GM12878 (cell line): Measurements from ENCODE around the gene PGBD5. TPM values are rescaled to one million over a fixed set of nuclear protein-coding genes. Genes with fewer than 3 reads are reported as not detected.

Source experiments
- ATAC-seq: fragments of 200-7000 bp; cut with Tn5 transposase; 3 replicates; pipeline ENCODE4 v1.9.1; 2020; ENCODE audit warnings: mild to moderate bottlenecking, moderate library complexity
- BruUV-seq: library from RNA; stranded (reverse); fragments of 400-500 nt; replicated peaks from 2 replicates; lab custom pipeline; 2021; lab: Mats Ljungman, UMichigan
- CTCF ChIA-PET: fragments of 300-600 bp; sonication (Branson Sonifier 250); formaldehyde crosslinking; extraction: SDS; loops from one replicate; lab custom pipeline; 2021; ENCODE audit warnings: inconsistent platforms; lab: Yijun Ruan, JAX
- POLR2A ChIA-PET: fragments of 350-600 bp; formaldehyde crosslinking; extraction: SDS; loops from one replicate; lab custom pipeline; 2021; ENCODE audit warnings: inconsistent platforms; lab: Charles Lee
- RAD21 ChIA-PET: fragments of 300-600 bp; sonication (Branson Sonifier 250); formaldehyde crosslinking; loops from one replicate; lab custom pipeline; 2023; ENCODE audit warnings: antibody characterized with exemption; ENCODE audit not compliant: unreplicated experiment; lab: Charles Lee
- SMC1A ChIA-PET: fragments of 300-600 bp; sonication (Branson Sonifier 250); formaldehyde crosslinking; loops from one replicate; lab custom pipeline; 2023; ENCODE audit not compliant: unreplicated experiment, uncharacterized antibody; lab: Charles Lee
- DNase-seq: peaks from one replicate; pipeline ENCODE4 v3.0.0-alpha.2; 2011; ENCODE audit warnings: low read depth, low spot score
- FAIRE-seq: peaks from 3 replicates; lab custom pipeline; 2011; peaks lifted over from hg19 to GRCh38; lab: Jason Lieb, UNC
- H2AFZ ChIP-seq: 2 replicates; pipeline ENCODE4 v1.6.0; 2011; ENCODE audit warnings: low read depth, low read length, control low read depth; ENCODE audit not compliant: control insufficient read depth
- H3K27ac ChIP-seq: 2 replicates; pipeline ENCODE4 v1.5.1; 2011; ENCODE audit warnings: control low read depth; ENCODE audit not compliant: control insufficient read depth, insufficient read depth
- H3K27me3 ChIP-seq, 2 experiments: replicated peaks in 1 of 2; 2 replicates each; pipeline versions ENCODE4 v1.6.0 to v1.6.1; 2011; ENCODE audit warnings: low read length in 1 of 2; ENCODE audit not compliant: control insufficient read depth in 2 of 2, insufficient read depth in 2 of 2
- H3K36me3 ChIP-seq, 2 experiments: 2 replicates each; pipeline ENCODE4 v1.5.1; 2011; ENCODE audit warnings: low read length in 1 of 2; ENCODE audit not compliant: control insufficient read depth in 2 of 2, insufficient read depth in 2 of 2
- H3K4me1 ChIP-seq: 2 replicates; pipeline ENCODE4 v1.6.1; 2011; ENCODE audit warnings: mild to moderate bottlenecking, low read length, moderate library complexity, mixed read lengths; ENCODE audit not compliant: control insufficient read depth, insufficient read depth
- H3K4me2 ChIP-seq: 2 replicates; pipeline ENCODE4 v1.6.0; 2011; ENCODE audit warnings: control low read depth; ENCODE audit not compliant: control insufficient read depth, insufficient read depth
- H3K4me3 ChIP-seq: fragments of 200-600 bp; sonication (generic); 2 replicates; pipeline ENCODE4 v1.5.1; 2016
- H3K79me2 ChIP-seq: 2 replicates; pipeline ENCODE4 v1.6.0; 2011; ENCODE audit warnings: low read length; ENCODE audit not compliant: control insufficient read depth, insufficient read depth
- H3K9ac ChIP-seq: 2 replicates; pipeline ENCODE4 v1.8.0; 2011; ENCODE audit warnings: low read length, control low read depth, mixed read lengths; ENCODE audit not compliant: control insufficient read depth, insufficient read depth
- H3K9me3 ChIP-seq: replicated peaks from 3 replicates; pipeline ENCODE4 v1.5.1; 2011; ENCODE audit warnings: mild to moderate bottlenecking, low read length; ENCODE audit not compliant: control insufficient read depth, insufficient read depth
- H4K20me1 ChIP-seq: 2 replicates; pipeline ENCODE4 v1.6.0; 2011; ENCODE audit not compliant: control insufficient read depth, insufficient read depth
- EGR1 ChIP-seq, 2 experiments: IDR thresholded peaks; 1 replicate in 1 of 2; 2 replicates in 1 of 2; pipeline ENCODE4 v1.6.1; 2011 to 2012; ENCODE audit warnings: low read depth in 2 of 2, low read length in 2 of 2, borderline replicate concordance in 1 of 2, mild to moderate bottlenecking in 1 of 2, moderate library complexity in 1 of 2
- LARP7 ChIP-seq: fragments of 450-650 bp; IDR thresholded peaks from 2 replicates; pipeline ENCODE4 v1.6.1; 2017; ENCODE audit warnings: mild to moderate bottlenecking
- NFIC ChIP-seq: IDR thresholded peaks from 2 replicates; pipeline ENCODE4 v1.6.1; 2012; ENCODE audit warnings: low read depth, mild to moderate bottlenecking, inconsistent platforms, low read length, moderate library complexity
- POLR2AphosphoS2 ChIP-seq: IDR thresholded peaks from 2 replicates; pipeline ENCODE4 v1.6.1; 2011; ENCODE audit warnings: low read depth, mild to moderate bottlenecking, low read length, improper control_type of control experiment, moderate library complexity
- STAT1 ChIP-seq: fragments of 450-650 bp; conservative IDR thresholded peaks from 2 replicates; pipeline ENCODE4 v1.6.1; 2014; ENCODE audit warnings: antibody characterized with exemption, mild to moderate bottlenecking
- WGBS: methylation state at CpG from one replicate; pipeline ENCODE4 v1.1.6; 2016; ENCODE audit warnings: low lambda C conversion rate; ENCODE audit not compliant: insufficient replicate concordance, insufficient coverage; ENCODE audit errors: missing lambda C conversion rate; 5-methylcytosine and 5-hydroxymethylcytosine counted together
- in situ Hi-C: fragments of 300-500 bp; cut with MboI; formaldehyde crosslinking; loops from 9 replicates; pipeline ENCODE4 v1.14.3; 2018; ENCODE audit warnings: mixed read lengths
- intact Hi-C: fragments of 100-400 bp; cut with micrococcal nuclease; formaldehyde crosslinking; loops from one replicate; pipeline ENCODE4 v1.14.2; 2022; ENCODE audit not compliant: unreplicated experiment
- polyA plus RNA-seq, 11 experiments: library from polyadenylated mRNA; depleted of rRNA in 4 of 11; unstranded in 6 of 11; stranded (reverse) in 5 of 11; fragments of >200 nt; fragmentation: Nextera tagmentation in 4 of 11; fragmentation: Illumina TruSeq in 1 of 11; extraction: Ambion mirVana in 4 of 11; extraction: Trizol in 1 of 11; gene quantifications; 1 replicate in 1 of 11; 2 replicates in 10 of 11; pipeline versions ENCODE4 v1.2.1 to v1.2.3, GENCODE V29; 2011 to 2016; ENCODE audit warnings: inconsistent platforms in 2 of 11, missing spikeins in 2 of 11, low read depth in 1 of 11
- total RNA-seq, 4 experiments: library from RNA; depleted of rRNA in 3 of 4; stranded (reverse); fragments of >200 nt in 3 of 4; fragmentation: Illumina TruSeq in 1 of 4; extraction: Trizol in 1 of 4; gene quantifications; 2 replicates each; pipeline versions ENCODE4 v1.2.1 to v1.2.3, GENCODE V29; 2013 to 2021
- TF ChIP-seq, protein P1 (sequence below): fragments of 450-650 bp; IDR thresholded peaks from 2 replicates; pipeline ENCODE4 v1.6.1; 2018; ENCODE audit warnings: borderline replicate concordance, mild to moderate bottlenecking; ENCODE audit not compliant: partially characterized antibody
- TF ChIP-seq, protein P2 (sequence below): IDR thresholded peaks from 2 replicates; pipeline ENCODE4 v1.6.1; 2011; ENCODE audit warnings: mild to moderate bottlenecking, low read depth, low read length, moderate library complexity; ENCODE audit not compliant: insufficient replicate concordance

The PGBD5 gene
- total and polyA plus RNA-seq, 10 of the 15 experiments (the other 5 are each of a cell fraction or from before 2014, with no cell fraction given): 0.03 TPM; not detected in 9

DNA sequence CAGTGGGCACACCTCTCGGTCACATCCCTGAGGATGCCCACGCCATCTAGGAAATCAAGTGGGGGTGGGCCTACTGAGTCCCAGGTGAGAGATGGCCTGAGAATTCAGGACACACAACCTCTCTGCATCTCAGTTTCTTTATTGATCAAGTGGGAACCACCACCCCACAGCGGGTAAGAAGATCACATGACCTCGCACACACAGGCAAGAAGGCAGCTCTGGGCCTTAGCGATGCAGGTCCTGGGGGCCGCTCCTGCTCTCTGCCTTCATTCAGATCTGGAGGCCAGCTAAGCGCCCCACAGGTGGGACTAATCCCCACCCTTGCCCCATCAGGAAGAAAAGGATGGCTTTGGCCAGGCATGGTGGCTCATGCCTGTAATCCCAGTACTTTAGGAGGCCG is 63.2 kb downstream of the PGBD5 start (continued):
- TF ChIP-seq, protein P1, sequence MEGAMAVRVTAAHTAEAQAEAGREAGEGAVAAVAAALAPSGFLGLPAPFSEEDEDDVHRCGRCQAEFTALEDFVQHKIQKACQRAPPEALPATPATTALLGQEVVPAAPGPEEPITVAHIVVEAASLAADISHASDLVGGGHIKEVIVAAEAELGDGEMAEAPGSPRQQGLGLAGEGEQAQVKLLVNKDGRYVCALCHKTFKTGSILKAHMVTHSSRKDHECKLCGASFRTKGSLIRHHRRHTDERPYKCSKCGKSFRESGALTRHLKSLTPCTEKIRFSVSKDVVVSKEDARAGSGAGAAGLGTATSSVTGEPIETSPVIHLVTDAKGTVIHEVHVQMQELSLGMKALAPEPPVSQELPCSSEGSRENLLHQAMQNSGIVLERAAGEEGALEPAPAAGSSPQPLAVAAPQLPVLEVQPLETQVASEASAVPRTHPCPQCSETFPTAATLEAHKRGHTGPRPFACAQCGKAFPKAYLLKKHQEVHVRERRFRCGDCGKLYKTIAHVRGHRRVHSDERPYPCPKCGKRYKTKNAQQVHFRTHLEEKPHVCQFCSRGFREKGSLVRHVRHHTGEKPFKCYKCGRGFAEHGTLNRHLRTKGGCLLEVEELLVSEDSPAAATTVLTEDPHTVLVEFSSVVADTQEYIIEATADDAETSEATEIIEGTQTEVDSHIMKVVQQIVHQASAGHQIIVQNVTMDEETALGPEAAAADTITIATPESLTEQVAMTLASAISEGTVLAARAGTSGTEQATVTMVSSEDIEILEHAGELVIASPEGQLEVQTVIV: no peak
- TF ChIP-seq LARP7 (no peak), STAT1 (no peak), NFIC (no peak), POLR2AphosphoS2 (no peak)

DNA sequence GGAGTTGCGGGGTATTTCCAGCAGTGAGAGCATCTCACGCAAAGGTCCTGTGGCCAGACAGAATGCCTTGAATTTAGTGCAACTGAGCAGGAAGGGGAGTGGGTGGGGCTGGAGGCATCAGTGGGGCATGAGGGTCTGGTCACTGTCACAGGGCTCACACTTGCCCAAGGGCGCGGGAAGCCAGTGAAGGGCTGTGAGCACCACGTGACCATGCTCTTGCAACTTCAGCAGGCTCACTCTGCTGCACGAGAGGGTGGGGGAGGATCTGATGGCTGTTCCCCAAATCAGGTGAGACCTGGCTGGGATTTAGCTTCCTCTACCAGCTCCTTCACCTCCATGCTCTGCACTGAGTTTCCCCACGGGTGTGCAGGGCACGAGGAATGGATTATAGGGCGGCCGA is 64.2 kb downstream of the PGBD5 start:
- intact Hi-C loops: no loop called here
- CTCF ChIA-PET: no interaction called here
- no peak for ATAC-seq
- no peak for FAIRE-seq
- no peaks in the 10 kb centered on the region for H3K4me1 ChIP-seq
- no peak overlapping the region for H2AFZ ChIP-seq
- in situ Hi-C loops: no loop called here
- no peaks in the 10 kb centered on the region for H3K36me3 ChIP-seq
- no peak overlapping the region for H3K4me2 ChIP-seq
- no peaks in the 10 kb centered on the region for H3K79me2 ChIP-seq
- no peak for DNase-seq
- H3K4me3 ChIP-seq: no peak overlapping the region
- POLR2A ChIA-PET: no interaction called here
- BruUV-seq: no TSS peak
- no peak overlapping the region for H3K9ac ChIP-seq
- TF ChIP-seq, protein P2, sequence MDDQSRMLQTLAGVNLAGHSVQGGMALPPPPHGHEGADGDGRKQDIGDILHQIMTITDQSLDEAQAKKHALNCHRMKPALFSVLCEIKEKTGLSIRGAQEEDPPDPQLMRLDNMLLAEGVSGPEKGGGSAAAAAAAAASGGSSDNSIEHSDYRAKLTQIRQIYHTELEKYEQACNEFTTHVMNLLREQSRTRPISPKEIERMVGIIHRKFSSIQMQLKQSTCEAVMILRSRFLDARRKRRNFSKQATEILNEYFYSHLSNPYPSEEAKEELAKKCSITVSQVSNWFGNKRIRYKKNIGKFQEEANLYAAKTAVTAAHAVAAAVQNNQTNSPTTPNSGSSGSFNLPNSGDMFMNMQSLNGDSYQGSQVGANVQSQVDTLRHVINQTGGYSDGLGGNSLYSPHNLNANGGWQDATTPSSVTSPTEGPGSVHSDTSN: no peak
- no peak for TF ChIP-seq EGR1 (IDR thresholded peaks at IDR 0.05; ENCODE audit: borderline replicate concordance in 1 of 2, low read depth in 2 of 2, low read length in 2 of 2)
- H4K20me1 ChIP-seq: no peaks in the 10 kb centered on the region
- H3K27ac ChIP-seq: no peak overlapping the region
- H3K27me3 ChIP-seq: peaks cover 0 to 2% of the 10 kb centered on the region in 2 experiments; a peak in 2 of 4 replicates
- SMC1A ChIA-PET: no interaction called here
- H3K9me3 ChIP-seq: no peaks in the 10 kb centered on the region; the same call in 2 of the 3 replicates
- RAD21 ChIA-PET: no interaction called here
- 53% methylated on average over 10 of the region's 10 CpGs for WGBS
